ENCODE measurements around the gene C11orf91. TPM values are rescaled to one million over a fixed set of nuclear protein-coding genes. Genes with fewer than 3 reads are reported as not detected.
"Not testable (repeated sequence)": the region's sequence is repeated elsewhere in the genome, so short reads cannot be mapped to it uniquely, and the experiment has no call there.

The C11orf91 gene
- total RNA-seq, 1 donor from 2014 or later = not detected

DNA sequence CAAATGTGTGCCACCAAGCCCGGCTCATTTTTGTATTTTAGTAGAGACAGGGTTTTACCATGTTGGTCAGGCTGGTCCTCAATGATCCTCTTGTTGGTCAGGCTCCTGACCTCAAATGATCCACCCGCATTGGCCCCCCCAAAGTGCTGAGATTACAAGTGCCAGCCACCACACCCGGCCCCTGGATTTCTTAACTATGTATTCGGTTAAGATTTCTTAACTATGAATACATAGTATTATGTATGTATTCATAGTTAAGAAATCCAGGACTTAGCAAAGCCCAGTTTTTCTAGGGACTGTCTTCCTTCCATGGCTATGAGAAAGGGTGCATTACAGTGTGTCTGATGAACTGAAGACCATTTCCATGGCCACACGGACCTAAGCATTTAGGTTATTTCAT lies 1.7 kb downstream of the C11orf91 start:
- DNase-seq (ENCODE audit: low read depth) = no peak

DNA sequence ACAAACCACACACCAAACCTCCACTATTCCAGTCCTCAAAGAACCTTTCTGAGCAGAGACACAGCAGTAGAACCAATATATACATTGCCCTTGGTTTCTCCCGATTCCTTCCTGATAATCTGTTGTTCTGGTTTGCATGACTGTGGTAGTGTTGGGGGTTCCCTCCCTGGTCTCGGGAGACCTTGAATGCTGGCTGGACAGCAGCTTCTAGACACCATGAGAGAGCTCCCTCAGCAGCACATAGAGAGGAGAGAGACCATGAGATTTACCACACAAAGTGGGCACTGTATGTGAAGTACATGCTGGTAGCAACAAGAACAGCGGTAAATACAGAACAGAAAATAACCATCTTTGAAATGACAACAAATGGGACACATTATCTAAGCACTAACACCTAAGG lies 2.6 kb downstream of the C11orf91 start:
- DNase-seq (ENCODE audit: low read depth) = no peak

GRCh38 chr11:33696931-33697638 lies 3.5 kb downstream of the C11orf91 start:
- DNase-seq (ENCODE audit: low read depth) = no peak

DNA sequence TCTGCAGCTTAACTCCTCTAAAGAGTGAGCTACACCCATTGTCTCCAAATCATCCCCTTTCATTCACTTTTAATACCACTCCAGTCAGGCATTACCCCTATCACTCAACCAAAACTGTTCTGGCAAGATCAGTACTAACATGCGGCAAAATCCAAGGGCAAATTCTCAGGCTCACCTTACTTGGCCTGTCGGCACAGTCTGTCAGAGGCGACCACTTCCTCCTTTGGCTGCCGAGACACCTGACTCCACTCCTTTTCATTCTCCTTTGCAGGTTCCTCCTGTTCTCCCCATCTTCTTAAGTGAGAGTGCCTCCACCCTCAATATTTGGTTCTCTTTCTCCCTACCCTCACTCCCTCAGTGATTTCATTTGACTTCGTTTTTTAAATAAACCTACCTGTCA lies 4.2 kb downstream of the C11orf91 start:
- no peak for DNase-seq (ENCODE audit: low read depth)

- DNase-seq (ENCODE audit: low read depth) = no peak
Observed at GRCh38 chr11:33695051-33695566, 5.5 kb downstream of the C11orf91 start.

DNA sequence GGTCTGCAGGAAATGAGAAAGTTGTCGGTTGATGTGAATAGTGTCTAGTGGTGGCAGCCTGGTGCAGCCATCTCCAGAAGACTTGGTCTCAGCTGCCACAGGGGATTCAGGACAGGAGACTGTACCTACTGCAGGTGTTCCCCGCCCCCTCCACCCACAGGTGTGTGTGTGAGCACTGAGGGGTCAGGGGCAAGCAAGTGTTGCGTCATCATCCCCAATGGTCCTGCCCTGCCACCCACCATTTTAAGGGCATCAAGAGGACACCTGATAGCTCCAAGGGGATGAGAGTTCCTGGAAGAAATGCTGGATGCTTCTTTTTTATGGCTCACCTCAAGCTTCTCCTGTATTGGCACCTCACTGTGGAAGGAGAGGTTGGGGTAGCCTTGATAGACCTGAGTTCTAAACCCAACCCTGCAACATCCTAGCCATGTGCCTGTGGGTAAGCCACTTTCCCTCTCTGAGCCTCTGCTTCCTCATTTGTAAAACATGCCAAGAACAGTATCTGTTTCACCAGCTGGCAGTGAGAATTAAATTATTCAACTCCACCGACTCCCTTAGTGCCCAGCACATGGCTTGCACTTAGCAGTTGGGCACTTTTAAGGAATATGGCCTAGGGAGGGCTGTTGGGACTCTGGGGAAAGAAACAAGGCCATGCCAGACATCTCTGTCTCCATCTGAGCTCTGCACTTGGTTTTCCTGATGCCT lies 6.1 kb downstream of the C11orf91 start:
- no peak for DNase-seq (ENCODE audit: low read depth)

- DNase-seq (ENCODE audit: low read depth) = no peak
Observed at GRCh38 chr11:33692541-33692940, 8.1 kb downstream of the C11orf91 start.

- peak; percentile 92 for DNase-seq (ENCODE audit: low read depth)
Observed at GRCh38 chr11:33692013-33692504, 8.6 kb downstream of the C11orf91 start.

GRCh38 chr11:33691066-33691864 lies 9.4 kb downstream of the C11orf91 start:
- no peak for DNase-seq (ENCODE audit: low read depth)

DNA sequence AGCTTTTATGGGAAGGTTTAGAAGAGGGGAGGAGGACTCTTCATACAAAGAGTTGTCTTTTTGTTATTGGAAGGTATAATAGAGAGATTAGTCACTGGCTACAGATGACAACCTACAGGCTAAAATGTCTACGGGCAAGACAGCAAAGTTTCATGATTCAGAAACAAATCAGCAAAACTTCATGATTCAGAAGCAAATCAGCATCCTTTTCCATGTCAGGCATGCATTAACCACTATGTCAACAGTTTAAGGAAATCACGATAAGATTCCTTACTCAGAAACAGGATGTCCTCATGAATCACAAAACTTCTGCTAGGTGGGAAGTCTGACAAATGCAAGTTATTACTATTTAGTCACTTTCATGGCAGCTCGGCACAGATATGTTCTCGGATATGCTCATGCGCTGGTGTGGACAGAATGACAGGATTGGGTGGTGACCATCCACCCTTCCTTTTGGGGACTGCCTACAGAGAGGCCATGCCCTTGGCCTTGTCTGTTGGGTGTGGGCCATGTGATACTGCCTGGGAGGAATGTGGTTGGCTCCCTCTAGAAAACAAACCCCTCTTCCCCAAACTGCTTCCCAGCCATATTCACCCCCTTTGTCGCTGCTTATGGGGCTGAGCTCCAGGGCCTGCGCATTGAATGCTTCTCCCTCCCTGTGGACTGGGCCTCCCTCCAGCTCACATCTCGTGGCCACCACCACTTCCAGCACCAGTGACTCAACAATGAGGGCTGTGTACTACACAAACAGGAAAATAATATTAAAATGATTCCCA lies 10.1 kb downstream of the C11orf91 start:
- peak; percentile 68 for DNase-seq (ENCODE audit: low read depth)

- DNase-seq (ENCODE audit: low read depth) = no peak
Observed at GRCh38 chr11:33689501-33689900, 11.1 kb downstream of the C11orf91 start.

DNA sequence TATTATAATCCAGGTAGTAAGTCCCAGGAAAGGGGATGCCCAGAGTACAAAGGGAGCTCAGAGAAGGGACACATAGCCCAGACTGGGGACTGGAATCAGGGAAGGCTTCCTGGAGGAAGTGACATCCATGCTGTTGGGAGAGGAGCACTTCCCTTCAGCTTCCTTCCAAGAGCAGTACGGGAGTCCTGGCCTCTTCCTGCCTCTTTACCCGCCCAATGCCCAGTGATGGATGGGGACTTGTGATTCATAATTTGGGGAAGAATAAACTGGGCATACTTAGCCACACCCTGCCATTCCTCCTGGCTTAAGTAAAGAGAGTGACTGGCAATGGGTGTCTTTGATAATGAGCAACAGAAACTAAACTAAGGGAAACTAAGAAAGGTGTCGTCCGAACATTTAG lies 11.5 kb downstream of the C11orf91 start:
- DNase-seq (ENCODE audit: low read depth) = no peak

- peak; percentile 75 for DNase-seq (ENCODE audit: low read depth)
Observed at GRCh38 chr11:33687733-33688479, 12.7 kb downstream of the C11orf91 start.

- no peak for DNase-seq (ENCODE audit: low read depth)
Observed at GRCh38 chr11:33685082-33685481, 15.5 kb downstream of the C11orf91 start.

- DNase-seq (ENCODE audit: low read depth) = no peak
Observed at GRCh38 chr11:33684003-33684706, 16.5 kb downstream of the C11orf91 start.

DNA sequence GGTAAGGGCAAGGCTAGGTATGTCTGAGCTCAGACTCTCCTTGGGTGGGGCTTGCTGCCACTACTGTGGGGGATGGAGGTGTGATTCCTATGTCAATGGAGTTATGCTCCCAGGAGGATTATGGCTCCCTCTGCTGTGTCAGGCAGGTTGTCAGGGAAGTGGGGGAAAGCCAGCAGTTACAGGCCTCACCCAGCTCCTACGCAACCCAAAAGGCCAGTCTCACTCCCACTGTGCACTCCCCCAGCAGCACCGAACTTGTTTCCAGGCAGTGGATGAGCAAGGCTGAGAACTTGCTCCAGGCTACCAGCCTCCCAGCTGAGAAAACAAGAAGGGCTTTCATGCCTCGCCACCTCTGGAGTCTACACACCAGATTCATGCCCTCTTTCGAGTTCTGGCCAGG lies 18.2 kb downstream of the C11orf91 start:
- DNase-seq (ENCODE audit: low read depth) = no peak

DNA sequence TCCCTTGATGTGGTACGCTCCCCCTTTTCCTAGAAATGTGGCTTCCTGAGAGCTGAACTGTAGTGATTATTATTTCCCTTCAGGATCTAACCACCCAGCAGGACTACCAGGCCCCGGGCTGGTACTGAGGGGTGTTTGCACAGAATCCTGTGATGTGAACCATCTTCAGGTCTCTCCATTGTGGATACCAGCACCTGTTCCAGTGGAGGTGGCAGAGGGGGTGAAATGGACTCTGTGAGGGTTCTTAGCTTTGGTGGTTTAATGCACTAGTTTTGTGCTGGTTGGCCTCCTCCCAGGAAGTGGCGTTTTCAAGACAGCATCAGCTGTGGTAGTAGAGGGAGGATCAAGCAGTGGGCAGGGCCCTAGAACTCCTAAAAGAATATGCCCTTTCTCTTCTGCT lies 18.6 kb downstream of the C11orf91 start:
- DNase-seq (ENCODE audit: low read depth) = no peak

- DNase-seq (ENCODE audit: low read depth) = not testable (repeated sequence)
Observed at GRCh38 chr11:33678616-33679015, 22.0 kb downstream of the C11orf91 start.

DNA sequence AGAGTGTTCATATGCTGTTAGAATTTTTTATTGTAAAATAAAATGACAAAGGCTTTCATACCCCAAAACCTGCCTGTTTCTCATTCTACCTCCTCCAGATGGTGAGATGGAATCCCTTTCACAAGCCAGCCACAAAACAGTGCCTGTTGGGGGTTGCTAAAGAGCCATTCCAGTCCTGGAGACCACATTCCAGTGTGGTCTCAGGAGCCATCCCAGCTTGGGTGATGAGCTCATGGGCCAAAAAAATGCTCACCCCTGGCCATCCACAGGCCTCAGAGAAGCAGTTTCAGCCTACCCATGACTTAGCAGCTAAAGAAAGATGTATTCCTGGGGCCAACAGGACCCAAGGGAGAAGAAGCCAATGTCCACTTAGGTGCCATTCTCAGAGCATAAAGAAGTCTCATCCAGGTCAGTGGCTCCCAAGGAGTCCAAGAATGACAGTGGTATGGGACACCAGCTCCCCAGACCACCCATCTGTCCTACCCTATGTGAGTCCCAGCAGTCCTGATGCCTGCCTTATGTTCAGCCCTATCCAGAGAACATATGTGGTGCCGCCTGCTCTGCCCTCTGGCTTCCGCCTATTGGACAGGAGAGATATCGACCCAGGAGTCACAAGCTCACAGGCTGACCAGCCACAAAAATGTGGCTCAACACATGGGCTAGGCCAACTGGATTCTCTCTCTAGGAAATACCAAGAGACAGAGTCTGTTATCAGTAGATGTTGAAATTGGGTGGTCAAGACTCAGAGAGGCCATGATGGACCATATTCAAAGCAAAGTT lies 26.4 kb downstream of the C11orf91 start:
- peak; percentile 95 for DNase-seq (ENCODE audit: low read depth)

Measured in myocyte (in vitro differentiated cells).